Activated CD8-positive, alpha-beta T cell treated with anti-CD3 and anti-CD28 coated beads, Interleukin-2, amount 10 ng/mL, durations not matched to agents 7 days and 5 days (primary cell): ENCODE measurements around the gene ABCG1. TPM values are rescaled to one million over a fixed set of nuclear protein-coding genes. Genes with fewer than 3 reads are reported as not detected.

Experiments used
- ATAC-seq: fragments of 150-1000 bp; cut with Tn5 transposase; one replicate; pipeline ENCODE4 v1.10.0; 2021; ENCODE audit warnings: moderate library complexity
- CTCF ChIA-PET: fragments of 350-600 bp; sonication (Branson Sonifier 250); formaldehyde crosslinking; loops from one replicate; lab custom pipeline; 2021; ENCODE audit warnings: antibody characterized with exemption; lab: Charles Lee
- POLR2A ChIA-PET: fragments of 350-600 bp; sonication (Branson Sonifier 250); formaldehyde crosslinking; loops from one replicate; lab custom pipeline; 2021; ENCODE audit warnings: antibody characterized with exemption; lab: Charles Lee
- DNase-seq: peaks from one replicate; pipeline ENCODE4 v3.0.0-alpha.2; 2020
- H3K27ac Mint-ChIP-seq: one replicate; pipeline ENCODE4 v1.8.0; 2021; ENCODE audit warnings: mild to moderate bottlenecking, mixed read lengths
- H3K27me3 Mint-ChIP-seq: one replicate; pipeline ENCODE4 v1.8.0; 2021; ENCODE audit warnings: low read depth, mixed read lengths
- H3K36me3 Mint-ChIP-seq: one replicate; pipeline ENCODE4 v1.8.0; 2021; ENCODE audit warnings: low read depth, mixed read lengths
- H3K4me1 Mint-ChIP-seq: one replicate; pipeline ENCODE4 v1.8.0; 2021; ENCODE audit warnings: low read depth, mixed read lengths
- H3K4me3 Mint-ChIP-seq: one replicate; pipeline ENCODE4 v1.8.0; 2021; ENCODE audit warnings: mild to moderate bottlenecking, mixed read lengths
- H3K9me3 Mint-ChIP-seq: one replicate; pipeline ENCODE4 v1.8.0; 2022; ENCODE audit warnings: mixed read lengths; ENCODE audit not compliant: insufficient read depth
- total RNA-seq, 2 experiments: library from RNA; stranded (reverse); gene quantifications; one replicate each; pipeline ENCODE4 v1.2.3, GENCODE V29; 2021

The ABCG1 gene
- total RNA-seq, 2 experiments from 2014 or later = 6.7 to 8.0 TPM

GRCh38 chr21:42215942-42216725 is 2.8 kb upstream of the ABCG1 start:
- peaks cover 10% of the 10 kb centered on the region for H3K4me1 Mint-ChIP-seq
- no peak overlapping the region for H3K4me3 Mint-ChIP-seq
- H3K36me3 Mint-ChIP-seq = peaks cover 3% of the 10 kb centered on the region
- H3K27me3 Mint-ChIP-seq = peaks cover 5% of the 10 kb centered on the region
- no peak overlapping the region for H3K27ac Mint-ChIP-seq
- ATAC-seq = no peak
- POLR2A ChIA-PET = no interaction called here
- no peak for DNase-seq
- CTCF ChIA-PET = interaction anchor here (0.7 kb wide), 1 partner anchor 15 kb away, joined by 3 read pairs; no protein-coding TSS in a partner anchor
- peaks cover 6% of the 10 kb centered on the region for H3K9me3 Mint-ChIP-seq

- DNase-seq (no peak), ATAC-seq (no peak)
- Mint-ChIP-seq H3K4me3 (no peak overlapping the region), H3K27me3 (peaks cover 3% of the 10 kb centered on the region), H3K9me3 (peaks cover 6% of the 10 kb centered on the region), H3K4me1 (peaks cover 16% of the 10 kb centered on the region), H3K27ac (no peak overlapping the region), H3K36me3 (peaks cover 6% of the 10 kb centered on the region)
- ChIA-PET POLR2A (no interaction called here), CTCF (interaction anchor here (0.7 to 5.4 kb wide), 2 partner anchors 16 to 17 kb away, joined by 3 to 43 read pairs; no protein-coding TSS in a partner anchor)
Measured at GRCh38 chr21:42216726-42217572, 2.0 kb upstream of the ABCG1 start.

- peaks cover 16% of the 10 kb centered on the region for H3K4me1 Mint-ChIP-seq
- H3K4me3 Mint-ChIP-seq = peak overlapping the region; percentile 82
- ChIA-PET CTCF (interaction anchor here (0.7 to 5.4 kb wide), 14 partner anchors 9 to 185 kb away, joined by 3 to 43 read pairs (median 8); no protein-coding TSS in a partner anchor), POLR2A (interaction anchor here (0.6 to 4.0 kb wide), 8 partner anchors 9 to 317 kb away, joined by 3 to 104 read pairs (median 11); partner anchors contain the start of gene UBASH3A)
- H3K36me3 Mint-ChIP-seq = peaks cover 6% of the 10 kb centered on the region
- peak overlapping the region; percentile 78 for H3K27ac Mint-ChIP-seq
- DNase-seq (no peak), ATAC-seq (peak; percentile 43)
- peaks cover 6% of the 10 kb centered on the region for H3K9me3 Mint-ChIP-seq
- no peaks in the 10 kb centered on the region for H3K27me3 Mint-ChIP-seq
Measured at GRCh38 chr21:42219606-42220137, 732 bp downstream of the ABCG1 start.

GRCh38 chr21:42220138-42220701 is 1.3 kb downstream of the ABCG1 start:
- ChIA-PET POLR2A (interaction anchor here (0.6 to 4.0 kb wide), 8 partner anchors 9 to 316 kb away, joined by 3 to 104 read pairs (median 11); partner anchors contain the start of gene UBASH3A), CTCF (interaction anchor here (0.7 to 5.4 kb wide), 13 partner anchors 8 to 185 kb away, joined by 3 to 43 read pairs (median 8); no protein-coding TSS in a partner anchor)
- peaks cover 16% of the 10 kb centered on the region for H3K4me1 Mint-ChIP-seq
- peak overlapping the region; percentile 78 for H3K27ac Mint-ChIP-seq
- DNase-seq (peak; percentile 84), ATAC-seq (peak; percentile 77)
- peak overlapping the region; percentile 82 for H3K4me3 Mint-ChIP-seq
- H3K27me3 Mint-ChIP-seq = no peaks in the 10 kb centered on the region
- H3K9me3 Mint-ChIP-seq = peaks cover 6% of the 10 kb centered on the region
- H3K36me3 Mint-ChIP-seq = peaks cover 6% of the 10 kb centered on the region

- Mint-ChIP-seq H3K4me1 (peaks cover 24% of the 10 kb centered on the region), H3K27me3 (no peaks in the 10 kb centered on the region), H3K36me3 (peaks cover 19% of the 10 kb centered on the region), H3K9me3 (no peaks in the 10 kb centered on the region), H3K4me3 (no peak overlapping the region), H3K27ac (no peak overlapping the region)
- no peak for ATAC-seq
- no peak for DNase-seq
- CTCF ChIA-PET = interaction anchor here (1.2 to 5.4 kb wide), 7 partner anchors 12 to 245 kb away, joined by 3 to 43 read pairs (median 35); no protein-coding TSS in a partner anchor
- POLR2A ChIA-PET = interaction anchor here (2.7 to 4.0 kb wide), 3 partner anchors 14 to 33 kb away, joined by 16 to 104 read pairs (median 21); no protein-coding TSS in a partner anchor
Measured at GRCh38 chr21:42221581-42222345, 2.8 kb downstream of the ABCG1 start.

GRCh38 chr21:42222386-42222785 is 3.4 kb downstream of the ABCG1 start:
- Mint-ChIP-seq H3K27me3 (no peaks in the 10 kb centered on the region), H3K4me1 (peaks cover 28% of the 10 kb centered on the region), H3K9me3 (no peaks in the 10 kb centered on the region), H3K27ac (no peak overlapping the region), H3K36me3 (peaks cover 20% of the 10 kb centered on the region), H3K4me3 (no peak overlapping the region)
- DNase-seq (no peak), ATAC-seq (no peak)
- ChIA-PET CTCF (interaction anchor here (3.2 to 5.4 kb wide), 4 partner anchors 11 to 57 kb away, joined by 35 to 43 read pairs (median 38); no protein-coding TSS in a partner anchor), POLR2A (interaction anchor here (4.0 kb wide), 1 partner anchor 14 kb away, joined by 104 read pairs; no protein-coding TSS in a partner anchor)

- ATAC-seq (no peak), DNase-seq (no peak)
- CTCF ChIA-PET = interaction anchor here (3.9 kb wide), 1 partner anchor 11 kb away, joined by 14 read pairs; no protein-coding TSS in a partner anchor
- Mint-ChIP-seq H3K27me3 (no peaks in the 10 kb centered on the region), H3K27ac (no peak overlapping the region), H3K9me3 (no peaks in the 10 kb centered on the region), H3K36me3 (peaks cover 25% of the 10 kb centered on the region), H3K4me1 (peaks cover 33% of the 10 kb centered on the region), H3K4me3 (no peak overlapping the region)
- POLR2A ChIA-PET = no interaction called here
Measured at GRCh38 chr21:42222821-42223390, 4.0 kb downstream of the ABCG1 start.

- DNase-seq (no peak), ATAC-seq (no peak)
- peaks cover 26% of the 10 kb centered on the region for H3K36me3 Mint-ChIP-seq
- peaks cover 44% of the 10 kb centered on the region for H3K4me1 Mint-ChIP-seq
- H3K9me3 Mint-ChIP-seq = no peaks in the 10 kb centered on the region
- H3K27me3 Mint-ChIP-seq = no peaks in the 10 kb centered on the region
- H3K27ac Mint-ChIP-seq = no peak overlapping the region
- CTCF ChIA-PET = interaction anchor here (0.9 to 3.9 kb wide), 5 partner anchors 10 to 23 kb away, joined by 3 to 14 read pairs (median 3); no protein-coding TSS in a partner anchor
- POLR2A ChIA-PET = interaction anchor here (0.7 to 1.3 kb wide), 3 partner anchors 11 to 160 kb away, joined by 3 to 4 read pairs (median 3); no protein-coding TSS in a partner anchor
- no peak overlapping the region for H3K4me3 Mint-ChIP-seq
Measured at GRCh38 chr21:42223826-42224575, 5.1 kb downstream of the ABCG1 start.

- Mint-ChIP-seq H3K9me3 (no peaks in the 10 kb centered on the region), H3K27me3 (no peaks in the 10 kb centered on the region), H3K4me3 (no peak overlapping the region), H3K27ac (no peak overlapping the region), H3K4me1 (peaks cover 52% of the 10 kb centered on the region), H3K36me3 (peaks cover 29% of the 10 kb centered on the region)
- CTCF ChIA-PET = interaction anchor here (0.7 to 3.9 kb wide), 6 partner anchors 9 to 36 kb away, joined by 3 to 14 read pairs (median 3); no protein-coding TSS in a partner anchor
- ATAC-seq (no peak), DNase-seq (no peak)
- POLR2A ChIA-PET = interaction anchor here (0.7 kb wide), 1 partner anchor 159 kb away, joined by 3 read pairs; no protein-coding TSS in a partner anchor
Measured at GRCh38 chr21:42225042-42225441, 6.1 kb downstream of the ABCG1 start.
